Left lobe of liver (tissue), 2 donors: ENCODE data around the gene IMPA2. TPM values are rescaled to one million over a fixed set of nuclear protein-coding genes. Genes with fewer than 3 reads are reported as not detected.

Source experiments
- ATAC-seq: fragments of 200-7000 bp; cut with Tn5 transposase; one replicate; pipeline ENCODE4 v1.9.1; 2020; ENCODE audit warnings: mild to moderate bottlenecking, moderate library complexity
- DNase-seq: peaks from one replicate; pipeline ENCODE4 v3.0.0-alpha.2; 2020; ENCODE audit warnings: low spot score
- total RNA-seq: library from RNA; stranded (reverse); gene quantifications from one replicate; pipeline ENCODE4 v1.2.1, GENCODE V29; 2021
- donor health status: DM: no; HTN: no; CAD: no; lungs with moderate emphysema.
- donor health status: DM: no; HTN: yes; CAD: no.

IMPA2 gene
- total RNA-seq, 1 donor from 2014 or later, result 51.3 TPM

GRCh38 chr18:12043811-12044210 is 62.5 kb downstream of the IMPA2 start:
- ATAC-seq (no peak), DNase-seq (no peak)

GRCh38 chr18:12044591-12044990 is 63.3 kb downstream of the IMPA2 start:
- no peak for DNase-seq
- no peak for ATAC-seq

- ATAC-seq, result no peak
- no peak for DNase-seq
Observed at GRCh38 chr18:12046046-12046750, 64.9 kb downstream of the IMPA2 start.

GRCh38 chr18:12046751-12047335 is 65.5 kb downstream of the IMPA2 start:
- no peak for DNase-seq
- ATAC-seq, result no peak

GRCh38 chr18:12048010-12048826 is 66.9 kb downstream of the IMPA2 start:
- DNase-seq, result no peak
- no peak for ATAC-seq

- ATAC-seq, result no peak
- no peak for DNase-seq
Observed at GRCh38 chr18:12048827-12049175, 67.5 kb downstream of the IMPA2 start.

GRCh38 chr18:12049978-12050811 is 68.9 kb downstream of the IMPA2 start:
- no peak for ATAC-seq

GRCh38 chr18:12052866-12053265 is 71.6 kb downstream of the IMPA2 start:
- no peak for DNase-seq
- ATAC-seq, result no peak

More at GRCh38 chr18:12049978-12050811, 68.9 kb downstream of the IMPA2 start:
- no peak for DNase-seq

- ATAC-seq (no peak), DNase-seq (no peak)
Observed at GRCh38 chr18:12053289-12053688, 72.0 kb downstream of the IMPA2 start.

GRCh38 chr18:12056034-12056883 is 75.0 kb downstream of the IMPA2 start:
- ATAC-seq (no peak), DNase-seq (no peak)

- DNase-seq (no peak), ATAC-seq (no peak)
Observed at GRCh38 chr18:12056884-12057402, 75.6 kb downstream of the IMPA2 start.

- no peak for DNase-seq
- no peak for ATAC-seq
Observed at GRCh38 chr18:12057419-12058039, 76.2 kb downstream of the IMPA2 start.

- DNase-seq, result no peak
- ATAC-seq, result no peak
Observed at GRCh38 chr18:12059334-12060181, 78.3 kb downstream of the IMPA2 start.

- DNase-seq, result no peak
- no peak for ATAC-seq
Observed at GRCh38 chr18:12060182-12060870, 79.0 kb downstream of the IMPA2 start.

GRCh38 chr18:12061685-12062084 is 80.4 kb downstream of the IMPA2 start:
- ATAC-seq (no peak), DNase-seq (no peak)

- no peak for ATAC-seq
- DNase-seq, result no peak
Observed at GRCh38 chr18:12062974-12063373, 81.7 kb downstream of the IMPA2 start.

- DNase-seq, result no peak
- no peak for ATAC-seq
Observed at GRCh38 chr18:12064086-12064763, 82.9 kb downstream of the IMPA2 start.
